ENCODE measurements around the gene MPRIP.

Gene MPRIP

DNA sequence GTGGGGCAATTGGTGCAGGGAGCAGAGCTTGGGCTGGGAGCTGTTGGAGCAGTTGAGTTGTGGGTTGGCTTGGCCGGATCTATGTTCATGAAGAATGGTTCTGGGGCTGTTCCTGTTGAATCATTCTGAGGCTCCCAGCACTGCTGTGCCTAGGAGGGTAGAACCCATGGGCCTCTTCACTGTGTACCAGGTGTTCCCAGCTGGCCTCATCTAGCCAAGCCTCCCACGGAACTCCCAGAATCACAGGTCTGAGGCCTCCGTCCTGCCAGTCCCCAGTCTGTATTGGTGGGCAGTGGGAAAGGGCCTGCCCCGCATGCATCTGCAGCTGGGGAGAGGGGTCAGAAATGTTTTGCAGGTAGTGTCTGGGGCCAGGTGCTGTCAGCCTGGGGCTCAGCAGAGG, 74.1 kb downstream of the MPRIP start:
- TF ChIP-seq, protein P1, sequence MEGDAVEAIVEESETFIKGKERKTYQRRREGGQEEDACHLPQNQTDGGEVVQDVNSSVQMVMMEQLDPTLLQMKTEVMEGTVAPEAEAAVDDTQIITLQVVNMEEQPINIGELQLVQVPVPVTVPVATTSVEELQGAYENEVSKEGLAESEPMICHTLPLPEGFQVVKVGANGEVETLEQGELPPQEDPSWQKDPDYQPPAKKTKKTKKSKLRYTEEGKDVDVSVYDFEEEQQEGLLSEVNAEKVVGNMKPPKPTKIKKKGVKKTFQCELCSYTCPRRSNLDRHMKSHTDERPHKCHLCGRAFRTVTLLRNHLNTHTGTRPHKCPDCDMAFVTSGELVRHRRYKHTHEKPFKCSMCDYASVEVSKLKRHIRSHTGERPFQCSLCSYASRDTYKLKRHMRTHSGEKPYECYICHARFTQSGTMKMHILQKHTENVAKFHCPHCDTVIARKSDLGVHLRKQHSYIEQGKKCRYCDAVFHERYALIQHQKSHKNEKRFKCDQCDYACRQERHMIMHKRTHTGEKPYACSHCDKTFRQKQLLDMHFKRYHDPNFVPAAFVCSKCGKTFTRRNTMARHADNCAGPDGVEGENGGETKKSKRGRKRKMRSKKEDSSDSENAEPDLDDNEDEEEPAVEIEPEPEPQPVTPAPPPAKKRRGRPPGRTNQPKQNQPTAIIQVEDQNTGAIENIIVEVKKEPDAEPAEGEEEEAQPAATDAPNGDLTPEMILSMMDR (conservative IDR thresholded peaks at IDR 0.05; ENCODE audit: low read depth, low read length): no peak
- H3K4me3 ChIP-seq (ENCODE audit: low read depth, low read length): no peak overlapping the region
- no peak for DNase-seq (ENCODE audit: low read depth)

DNA sequence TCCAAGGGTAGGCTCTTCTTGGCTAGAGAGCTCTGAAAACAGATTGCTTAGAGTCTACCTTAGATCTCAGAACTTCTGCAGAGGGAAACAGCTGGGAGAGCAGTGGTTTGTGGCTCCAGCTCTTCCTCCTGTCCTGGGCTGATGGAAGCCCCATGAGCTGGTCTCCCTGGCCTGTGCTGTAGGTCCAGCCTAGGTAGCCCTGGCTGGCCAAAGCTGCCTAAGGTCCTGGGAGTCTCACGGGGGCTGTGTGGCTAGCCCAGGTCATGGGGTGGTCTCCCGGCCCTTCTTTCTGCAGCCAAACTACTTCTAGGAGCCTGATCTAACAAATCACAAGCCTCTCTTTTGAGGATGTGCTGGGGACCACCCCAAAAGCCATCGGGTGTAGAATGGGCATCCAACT, 75.7 kb downstream of the MPRIP start:
- H3K4me3 ChIP-seq (ENCODE audit: low read depth, low read length): no peak overlapping the region
- TF ChIP-seq, protein P1 (conservative IDR thresholded peaks at IDR 0.05; ENCODE audit: low read depth, low read length): no peak
- DNase-seq (ENCODE audit: low read depth): no peak

DNA sequence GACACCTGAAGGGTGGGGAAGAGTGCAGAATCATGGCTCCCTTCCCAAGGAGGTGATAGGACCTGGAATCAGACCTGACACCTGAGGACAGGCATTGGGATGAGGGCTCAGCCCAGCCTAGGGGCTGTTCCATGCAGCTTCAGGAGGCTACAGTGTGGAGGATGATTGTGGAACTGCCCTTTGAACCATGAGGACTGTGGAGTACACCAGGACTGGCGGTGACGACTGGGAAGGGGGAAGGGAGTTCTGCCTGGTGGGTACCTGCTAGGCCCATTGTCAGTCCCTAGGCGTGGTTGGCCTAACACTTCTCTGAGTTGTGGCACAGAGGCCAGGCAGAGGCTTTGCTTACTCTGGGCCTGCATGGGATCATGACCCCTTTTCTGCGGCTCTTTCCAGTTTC, 76.1 kb downstream of the MPRIP start:
- TF ChIP-seq, protein P1 (conservative IDR thresholded peaks at IDR 0.05; ENCODE audit: low read depth, low read length): no peak
- no peak for DNase-seq (ENCODE audit: low read depth)
- H3K4me3 ChIP-seq (ENCODE audit: low read depth, low read length): no peak overlapping the region

DNA sequence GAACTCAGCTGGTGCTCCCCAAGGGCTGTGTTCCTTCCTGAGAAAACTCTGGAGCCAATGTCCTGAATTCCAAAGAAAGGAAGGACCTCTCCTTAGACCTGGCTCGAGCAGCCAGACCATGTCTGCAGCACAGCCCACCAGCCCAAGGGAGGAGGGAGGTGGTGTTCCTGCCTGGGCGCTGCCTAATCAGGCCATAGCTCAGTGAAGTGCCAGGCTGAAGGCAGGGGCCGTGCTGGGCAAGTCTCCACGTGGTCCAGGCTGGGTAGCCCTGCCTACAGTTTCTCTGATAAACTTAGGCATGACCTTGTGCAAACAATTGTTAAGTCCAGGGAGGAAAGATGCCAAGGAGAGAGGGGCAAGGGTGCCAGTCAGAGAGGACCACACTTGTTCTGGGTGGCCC, 76.8 kb downstream of the MPRIP start:
- no peak overlapping the region for H3K4me3 ChIP-seq (ENCODE audit: low read depth, low read length)

DNA sequence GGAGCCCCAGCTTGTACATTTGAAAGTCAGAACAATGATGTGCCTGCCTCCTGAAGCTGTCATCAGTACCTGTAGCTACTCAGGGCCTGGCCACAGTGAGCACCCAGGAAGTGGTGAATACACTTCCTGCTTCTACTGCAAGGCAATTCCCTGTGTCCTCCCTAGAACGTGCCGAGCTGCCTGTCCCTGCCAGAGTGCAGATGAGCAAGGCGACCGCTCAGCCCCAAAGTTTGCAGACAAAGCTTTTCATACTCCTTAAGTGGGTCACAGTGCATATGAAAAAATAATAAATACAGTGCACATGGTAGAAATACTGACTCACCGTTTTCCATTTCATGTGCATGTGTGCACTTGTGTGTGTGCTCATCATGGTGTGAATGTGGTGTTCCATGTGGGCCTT, 77.3 kb downstream of the MPRIP start:
- TF ChIP-seq, protein P1 (conservative IDR thresholded peaks at IDR 0.05; ENCODE audit: low read depth, low read length): no peak
- H3K4me3 ChIP-seq (ENCODE audit: low read depth, low read length): no peak overlapping the region
- DNase-seq (ENCODE audit: low read depth): peak; percentile 73

More for the DNA sequence above, 76.8 kb downstream of the MPRIP start:
- DNase-seq (ENCODE audit: low read depth): no peak
- TF ChIP-seq, protein P1 (conservative IDR thresholded peaks at IDR 0.05; ENCODE audit: low read depth, low read length): no peak

DNA sequence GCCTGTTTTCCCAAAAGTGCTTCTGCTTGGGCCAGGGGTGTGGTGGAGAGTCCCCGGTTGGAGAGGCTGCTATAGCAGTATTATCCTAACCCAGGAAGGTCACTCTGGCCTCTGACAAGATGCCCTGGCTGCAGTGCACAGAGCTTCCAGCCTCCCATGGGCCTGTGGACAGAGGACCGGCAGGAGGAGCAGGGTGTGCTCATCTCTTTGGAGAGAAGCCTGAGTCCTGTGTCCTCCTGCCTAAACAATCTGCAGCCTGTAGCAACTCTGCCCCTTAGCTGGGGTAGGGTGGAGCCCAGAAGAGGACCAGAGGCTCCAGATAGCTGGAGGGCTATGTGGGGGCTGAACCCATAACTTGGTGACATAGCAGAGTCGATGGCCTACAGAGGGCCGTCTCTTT, 78.0 kb downstream of the MPRIP start:
- no peak overlapping the region for H3K4me3 ChIP-seq (ENCODE audit: low read depth, low read length)
- no peak for DNase-seq (ENCODE audit: low read depth)
- TF ChIP-seq, protein P1 (conservative IDR thresholded peaks at IDR 0.05; ENCODE audit: low read depth, low read length): no peak

DNA sequence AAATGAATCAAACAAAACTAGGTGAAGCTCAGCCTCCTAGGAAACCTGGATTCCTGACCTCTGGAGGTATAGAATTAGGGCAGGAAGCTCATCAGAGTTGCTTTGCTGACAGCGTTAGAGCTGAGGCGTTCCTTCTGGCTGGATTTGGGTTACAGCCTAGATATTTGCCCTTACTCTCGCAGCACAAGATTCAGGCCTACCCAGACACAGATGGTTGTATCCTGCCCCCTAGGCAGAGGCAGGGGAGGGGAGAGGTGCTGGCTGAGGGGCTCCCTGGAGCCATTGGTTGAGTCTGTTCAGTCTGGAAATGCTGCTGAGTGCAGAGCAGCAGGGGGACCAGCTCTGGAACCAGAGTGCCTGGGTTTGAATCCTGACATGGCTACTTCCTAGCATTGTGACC, 78.4 kb downstream of the MPRIP start:
- TF ChIP-seq, protein P1 (conservative IDR thresholded peaks at IDR 0.05; ENCODE audit: low read depth, low read length): peak; percentile 32
- peak; percentile 53 for DNase-seq (ENCODE audit: low read depth)

More for the DNA sequence above, 78.4 kb downstream of the MPRIP start:
- H3K4me3 ChIP-seq (ENCODE audit: low read depth, low read length): no peak overlapping the region

Data from choroid plexus epithelial cell (primary cell).